MM.1S (cell line): ENCODE results near the gene COMT.

Experiments used
- DNase-seq: peaks from one replicate; pipeline ENCODE4 v3.0.0-alpha.2; 2015
- H2AFZ ChIP-seq: fragments of 300-600 bp; sonication (generic); 2 replicates; pipeline ENCODE4 v1.6.0; 2016; ENCODE audit warnings: antibody characterized with exemption, low read length
- H3F3A ChIP-seq: fragments of 300-600 bp; sonication (generic); 2 replicates; pipeline ENCODE4 v1.6.1; 2016; ENCODE audit warnings: mild to moderate bottlenecking, antibody characterized with exemption, low read length, moderate library complexity, mixed read lengths; ENCODE audit not compliant: insufficient read depth
- H3K27ac ChIP-seq: fragments of 300-600 bp; sonication (generic); 2 replicates; pipeline ENCODE4 v1.5.1; 2016; ENCODE audit warnings: mild to moderate bottlenecking, low read length
- H3K27me3 ChIP-seq: fragments of 300-600 bp; sonication (generic); replicated peaks from 2 replicates; pipeline ENCODE4 v1.6.0; 2016; ENCODE audit warnings: low read length; ENCODE audit not compliant: insufficient read depth
- H3K36me3 ChIP-seq: fragments of 300-600 bp; sonication (generic); replicated peaks from 2 replicates; pipeline ENCODE4 v1.6.1; 2016; ENCODE audit warnings: mild to moderate bottlenecking, low read length, mixed read lengths; ENCODE audit not compliant: insufficient read depth
- H3K4me1 ChIP-seq: fragments of 300-600 bp; sonication (generic); 2 replicates; pipeline ENCODE4 v1.6.1; 2016; ENCODE audit warnings: low read length, mixed read lengths
- H3K4me2 ChIP-seq: fragments of 300-600 bp; sonication (generic); 2 replicates; pipeline ENCODE4 v1.6.0; 2016; ENCODE audit warnings: low read depth, low read length
- H3K4me3 ChIP-seq: fragments of 300-600 bp; sonication (generic); 2 replicates; pipeline ENCODE4 v1.5.1; 2016; ENCODE audit warnings: low read length, mixed read lengths
- H3K79me2 ChIP-seq: fragments of 300-600 bp; sonication (generic); 2 replicates; pipeline ENCODE4 v1.6.1; 2016; ENCODE audit warnings: mixed run types, low read length, mixed read lengths
- H3K9ac ChIP-seq: fragments of 300-600 bp; sonication (generic); 2 replicates; pipeline ENCODE4 v1.6.1; 2016; ENCODE audit warnings: low read length, mixed read lengths
- H3K9me2 ChIP-seq: fragments of 300-600 bp; sonication (generic); replicated peaks from 2 replicates; pipeline ENCODE4 v1.6.1; 2016; ENCODE audit warnings: mild to moderate bottlenecking, low read length, mixed read lengths; ENCODE audit not compliant: insufficient read depth
- H3K9me3 ChIP-seq: fragments of 300-600 bp; sonication (generic); replicated peaks from 2 replicates; pipeline ENCODE4 v1.6.1; 2016; ENCODE audit warnings: mild to moderate bottlenecking, low read length, mixed read lengths; ENCODE audit not compliant: insufficient read depth
- H4K20me1 ChIP-seq: fragments of 300-600 bp; sonication (generic); 2 replicates; pipeline ENCODE4 v1.6.1; 2016; ENCODE audit warnings: mild to moderate bottlenecking, low read length, moderate library complexity, mixed read lengths; ENCODE audit not compliant: insufficient read depth
- EZH2 ChIP-seq: fragments of 300-600 bp; sonication (generic); optimal IDR thresholded peaks from 2 replicates; pipeline ENCODE3; 2017; ENCODE audit warnings: low read depth, mild to moderate bottlenecking, antibody characterized with exemption, low read length, mixed read lengths
- EZH2phosphoT487 ChIP-seq: fragments of 300-600 bp; sonication (generic); IDR thresholded peaks from 2 replicates; pipeline ENCODE4 v1.6.1; 2018; ENCODE audit warnings: antibody characterized with exemption, low read length
- TF ChIP-seq, protein P1 (sequence below): fragments of 300-600 bp; sonication (generic); IDR thresholded peaks from 2 replicates; pipeline ENCODE4 v1.5.1; 2016; ENCODE audit warnings: antibody characterized with exemption, low read length, mixed read lengths

The COMT gene

DNA sequence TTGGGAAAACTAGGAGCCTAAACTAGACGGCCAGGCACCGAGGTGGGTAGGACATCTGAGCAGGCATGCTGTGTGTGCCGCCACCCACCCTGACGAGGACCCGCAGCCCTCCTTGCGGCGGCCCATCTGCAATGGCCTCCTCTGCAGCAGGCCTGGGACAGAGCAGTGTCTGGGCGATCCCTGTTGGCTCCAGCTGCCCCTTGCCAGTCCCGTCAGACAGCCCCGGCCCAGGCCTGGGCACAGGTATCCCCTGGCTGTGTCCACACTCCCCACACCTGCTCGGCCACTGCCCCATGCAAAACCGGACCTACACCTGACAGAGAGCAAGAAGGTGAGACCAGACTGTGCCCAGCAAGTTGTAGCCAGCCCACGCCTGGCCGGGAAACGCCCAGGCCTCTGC lies 48.2 kb upstream of the COMT start:
- TF ChIP-seq EZH2 = no peak
- TF ChIP-seq, protein P1, sequence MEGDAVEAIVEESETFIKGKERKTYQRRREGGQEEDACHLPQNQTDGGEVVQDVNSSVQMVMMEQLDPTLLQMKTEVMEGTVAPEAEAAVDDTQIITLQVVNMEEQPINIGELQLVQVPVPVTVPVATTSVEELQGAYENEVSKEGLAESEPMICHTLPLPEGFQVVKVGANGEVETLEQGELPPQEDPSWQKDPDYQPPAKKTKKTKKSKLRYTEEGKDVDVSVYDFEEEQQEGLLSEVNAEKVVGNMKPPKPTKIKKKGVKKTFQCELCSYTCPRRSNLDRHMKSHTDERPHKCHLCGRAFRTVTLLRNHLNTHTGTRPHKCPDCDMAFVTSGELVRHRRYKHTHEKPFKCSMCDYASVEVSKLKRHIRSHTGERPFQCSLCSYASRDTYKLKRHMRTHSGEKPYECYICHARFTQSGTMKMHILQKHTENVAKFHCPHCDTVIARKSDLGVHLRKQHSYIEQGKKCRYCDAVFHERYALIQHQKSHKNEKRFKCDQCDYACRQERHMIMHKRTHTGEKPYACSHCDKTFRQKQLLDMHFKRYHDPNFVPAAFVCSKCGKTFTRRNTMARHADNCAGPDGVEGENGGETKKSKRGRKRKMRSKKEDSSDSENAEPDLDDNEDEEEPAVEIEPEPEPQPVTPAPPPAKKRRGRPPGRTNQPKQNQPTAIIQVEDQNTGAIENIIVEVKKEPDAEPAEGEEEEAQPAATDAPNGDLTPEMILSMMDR = no peak
- TF ChIP-seq EZH2phosphoT487 = no peak
- Histone ChIP-seq H3K36me3 (no peaks in the 10 kb centered on the region), H3K4me3 (no peak overlapping the region), H3K27me3 (no peaks in the 10 kb centered on the region), H4K20me1 (no peaks in the 10 kb centered on the region), H3K9me2 (no peaks in the 10 kb centered on the region), H3K4me2 (no peak overlapping the region), H2AFZ (no peak overlapping the region), H3K9me3 (no peaks in the 10 kb centered on the region), H3K4me1 (peaks cover 26% of the 10 kb centered on the region), H3F3A (peaks cover 17% of the 10 kb centered on the region), H3K27ac (no peak overlapping the region), H3K9ac (no peak overlapping the region), H3K79me2 (no peaks in the 10 kb centered on the region)
- DNase-seq = no peak

DNA sequence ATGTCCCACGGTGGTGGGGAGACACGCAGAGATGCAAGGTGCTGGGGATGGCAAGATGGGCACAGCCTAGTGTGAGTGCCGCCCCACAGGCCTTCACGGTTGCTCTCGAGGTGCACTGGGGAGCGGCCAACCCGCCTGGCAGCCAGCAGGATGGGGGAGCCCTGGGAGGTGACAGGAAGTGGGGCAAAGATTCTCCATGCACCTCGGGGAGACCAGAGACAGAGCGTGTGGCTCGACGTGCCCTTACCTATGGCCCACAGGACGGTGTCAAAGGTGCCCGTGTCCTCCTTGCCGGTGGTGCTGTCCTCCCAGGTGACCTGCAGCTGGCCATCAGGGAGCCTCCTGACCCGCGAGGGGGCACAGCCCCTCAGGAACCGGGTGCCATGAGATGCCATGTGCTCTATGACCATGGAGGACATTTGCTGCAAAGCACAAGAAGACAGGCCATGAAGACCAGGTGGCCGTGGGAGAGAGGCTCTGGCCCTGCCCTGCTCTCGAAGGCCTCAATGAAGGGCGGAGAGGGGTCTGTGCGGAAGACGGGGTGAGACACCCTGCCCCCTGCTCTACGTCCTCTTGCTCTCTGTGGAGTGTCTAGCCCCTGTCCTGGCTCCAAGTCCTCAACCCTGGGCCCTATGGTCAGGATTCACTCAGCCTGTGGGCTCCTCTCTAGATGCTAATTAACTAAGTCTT lies 46.3 kb upstream of the COMT start:
- H3K79me2 ChIP-seq = no peaks in the 10 kb centered on the region
- no peaks in the 10 kb centered on the region for H3K9me2 ChIP-seq
- no peak overlapping the region for H3K4me2 ChIP-seq
- no peaks in the 10 kb centered on the region for H3K36me3 ChIP-seq
- H3K4me1 ChIP-seq = peaks cover 26% of the 10 kb centered on the region
- no peak overlapping the region for H2AFZ ChIP-seq
- TF ChIP-seq EZH2phosphoT487 (no peak), EZH2 (no peak)
- TF ChIP-seq, protein P1 = no peak
- no peaks in the 10 kb centered on the region for H3K27me3 ChIP-seq
- no peak overlapping the region for H3K27ac ChIP-seq
- no peaks in the 10 kb centered on the region for H4K20me1 ChIP-seq
- no peak for DNase-seq
- peaks cover 17% of the 10 kb centered on the region for H3F3A ChIP-seq
- H3K4me3 ChIP-seq = no peak overlapping the region
- H3K9ac ChIP-seq = no peak overlapping the region
- no peaks in the 10 kb centered on the region for H3K9me3 ChIP-seq

DNA sequence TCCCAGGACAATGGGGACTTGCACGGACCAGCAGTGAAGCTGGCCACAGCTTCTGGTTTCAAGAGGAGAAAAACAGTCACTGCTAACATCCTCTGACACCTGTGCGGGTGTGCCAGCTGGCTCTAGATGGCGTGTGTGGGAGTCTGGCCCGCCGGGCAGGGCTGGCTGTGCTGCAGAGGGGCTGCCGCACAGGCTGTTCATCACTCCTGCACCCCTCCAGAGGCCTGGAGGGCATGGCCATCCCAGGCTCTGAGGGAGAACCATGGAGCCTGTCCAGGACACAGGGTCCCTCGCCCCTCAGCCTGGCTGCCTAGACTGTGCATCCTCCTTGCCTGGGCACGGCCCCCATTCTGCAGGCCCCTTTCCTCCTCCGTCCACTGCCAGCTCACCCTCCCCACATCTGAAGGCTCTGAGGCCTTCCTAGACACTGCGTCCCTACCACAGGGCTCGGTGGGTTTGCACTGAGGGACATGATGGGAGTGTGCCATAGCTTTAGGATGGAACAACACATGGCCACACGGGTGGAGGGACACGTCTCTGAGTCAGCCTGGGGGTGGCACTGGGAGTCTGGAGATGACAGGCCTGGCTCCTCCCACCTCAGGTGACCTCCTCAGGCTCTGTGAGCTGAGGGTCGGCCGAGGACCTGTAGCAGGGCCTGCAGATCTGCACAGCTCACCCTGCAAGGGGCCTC lies 44.8 kb upstream of the COMT start:
- Histone ChIP-seq H3F3A (peaks cover 9% of the 10 kb centered on the region), H3K36me3 (no peaks in the 10 kb centered on the region), H3K4me2 (no peak overlapping the region), H3K79me2 (no peaks in the 10 kb centered on the region), H3K4me3 (no peak overlapping the region), H3K27me3 (no peaks in the 10 kb centered on the region), H3K4me1 (peaks cover 12% of the 10 kb centered on the region), H3K9me2 (no peaks in the 10 kb centered on the region), H3K27ac (no peak overlapping the region), H3K9ac (no peak overlapping the region), H3K9me3 (no peaks in the 10 kb centered on the region), H4K20me1 (no peaks in the 10 kb centered on the region), H2AFZ (no peak overlapping the region)
- DNase-seq = no peak
- no peak for TF ChIP-seq EZH2

DNA sequence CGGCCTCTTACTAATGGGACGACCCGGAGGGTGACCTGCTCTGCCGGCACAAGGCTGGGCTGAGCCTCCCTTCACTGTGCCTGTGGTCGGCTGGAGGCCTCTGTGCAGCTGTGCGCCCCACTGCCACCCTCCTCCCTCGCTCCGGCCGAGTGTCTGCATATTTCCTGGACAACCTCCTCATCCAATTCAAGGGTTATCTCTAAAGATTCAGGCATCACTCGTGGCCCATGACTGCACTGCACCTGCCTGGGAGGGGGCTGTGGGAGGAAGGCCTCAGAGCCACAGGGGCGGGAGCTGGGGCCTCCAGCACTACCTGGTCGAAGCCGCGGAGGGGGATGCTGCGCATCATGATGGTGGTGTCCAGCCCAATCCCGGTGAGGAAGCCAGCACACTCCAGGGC lies 43.8 kb upstream of the COMT start:
- Histone ChIP-seq H3K4me3 (no peak overlapping the region), H4K20me1 (no peaks in the 10 kb centered on the region), H3K27ac (no peak overlapping the region)

More for the DNA sequence above, 43.8 kb upstream of the COMT start:
- peaks cover under 1% of the 10 kb centered on the region; the same call in 1 of the 2 replicates for H3F3A ChIP-seq
- TF ChIP-seq, protein P1 = no peak
- TF ChIP-seq EZH2phosphoT487 = no peak
- no peak for DNase-seq
- peaks cover 3% of the 10 kb centered on the region for H3K4me1 ChIP-seq
- no peaks in the 10 kb centered on the region for H3K36me3 ChIP-seq
- no peak overlapping the region for H3K4me2 ChIP-seq
- no peaks in the 10 kb centered on the region for H3K27me3 ChIP-seq
- H3K79me2 ChIP-seq = no peaks in the 10 kb centered on the region
- H3K9me2 ChIP-seq = no peaks in the 10 kb centered on the region
- H3K9ac ChIP-seq = no peak overlapping the region
- no peak overlapping the region for H2AFZ ChIP-seq
- H3K9me3 ChIP-seq = no peaks in the 10 kb centered on the region
